Stimulated activated CD8-positive, alpha-beta memory T cell treated with anti-CD3 and anti-CD28 coated beads, Interleukin-7, amount 100 ng/mL, for 48 hours (primary cell): Measurements from ENCODE around the gene SLC6A17.

ENCODE experiments used
- DNase-seq, 2 donors: peaks; one replicate each; pipeline ENCODE4 v3.0.0-alpha.2; 2020; ENCODE audit warnings: low read depth in 1 of 2; ENCODE audit errors: extremely low read depth in 1 of 2

SLC6A17 gene

DNA sequence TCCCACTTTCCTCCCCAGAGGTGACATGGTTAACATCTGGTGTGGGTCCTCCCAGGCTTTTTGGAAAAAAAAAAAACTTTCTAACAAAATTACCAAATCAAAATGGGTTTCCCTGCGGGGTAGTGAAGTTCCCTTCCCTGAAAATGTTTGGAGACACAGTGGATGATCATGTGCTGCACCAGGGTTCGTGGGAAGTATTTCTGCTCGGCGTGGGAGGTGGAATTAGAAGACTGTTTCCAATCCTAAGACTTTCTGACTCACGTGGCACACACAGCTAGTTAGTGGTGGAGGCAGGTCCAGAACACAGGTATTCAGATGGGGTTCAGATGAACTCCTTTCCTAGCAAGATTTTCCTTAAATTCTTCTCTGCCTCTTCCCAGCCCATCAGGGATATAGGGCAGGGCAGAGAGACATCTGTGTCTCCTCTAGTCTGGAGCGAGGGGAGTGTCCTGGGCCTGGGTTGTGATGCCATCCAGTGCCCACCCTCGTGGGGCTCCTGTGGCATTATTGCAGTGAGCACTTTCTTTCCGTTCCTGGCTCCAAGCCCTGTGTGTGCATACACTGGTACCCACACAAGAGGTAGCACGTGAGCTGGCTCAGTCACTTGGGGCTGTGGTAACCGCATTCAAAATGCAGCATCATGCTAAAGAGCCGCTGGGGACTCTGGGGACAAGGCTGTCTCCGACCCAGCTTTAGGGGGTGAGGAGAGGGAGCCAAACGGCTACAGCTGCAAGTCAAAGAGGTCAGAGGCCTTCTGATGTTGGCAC lies 87.3 kb downstream of the SLC6A17 start:
- DNase-seq: no peak

DNA sequence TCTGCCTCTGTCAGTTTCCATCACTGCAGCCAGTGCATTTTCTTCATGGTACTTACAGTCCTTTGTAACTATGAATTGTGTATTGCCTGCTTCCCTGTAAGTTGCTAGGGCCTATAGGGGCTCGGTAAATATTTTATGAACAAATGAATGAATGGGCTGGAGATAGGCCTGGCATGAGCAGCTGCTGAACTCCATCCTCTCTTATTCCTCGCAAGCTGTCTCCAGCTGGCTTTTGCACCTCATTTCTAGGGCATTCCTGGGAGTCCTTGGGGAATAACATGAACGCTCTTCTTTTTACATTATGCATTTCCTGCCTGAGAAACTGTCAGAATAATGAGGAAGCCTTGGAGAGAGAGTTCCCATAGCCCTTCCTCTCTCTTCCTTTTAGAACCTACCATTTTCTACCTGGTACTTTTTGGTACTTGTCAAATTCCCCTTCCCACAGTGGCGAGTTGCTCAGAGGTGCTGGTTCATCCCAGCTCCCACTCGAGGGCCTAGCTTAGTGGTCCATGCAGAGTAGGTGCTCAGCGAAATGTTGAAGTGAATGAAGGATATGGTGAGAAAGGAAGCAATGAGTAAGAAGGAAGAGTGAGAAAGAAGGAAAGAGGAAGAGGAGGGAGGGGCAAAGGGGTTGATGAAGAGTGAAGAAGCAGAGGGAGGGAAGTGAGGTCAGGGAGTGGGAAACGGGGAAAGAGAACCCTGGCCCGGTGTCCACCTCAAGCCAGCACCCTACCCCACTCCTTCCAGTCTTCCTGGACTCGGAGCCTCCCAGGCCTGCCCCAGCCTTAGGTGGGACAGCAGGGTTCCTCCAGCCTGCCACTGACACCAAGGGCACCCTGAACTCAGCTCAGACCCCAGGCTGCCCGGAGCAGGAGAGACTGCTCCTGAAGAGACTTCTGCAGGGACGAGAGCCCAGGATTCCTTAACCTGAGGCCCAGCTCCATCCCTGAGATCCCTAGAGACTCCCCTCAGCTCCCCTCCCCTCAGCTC lies 89.4 kb downstream of the SLC6A17 start:
- no peak for DNase-seq

- DNase-seq: no peak
Observed at GRCh38 chr1:110240476-110241210, 90.3 kb downstream of the SLC6A17 start.

DNA sequence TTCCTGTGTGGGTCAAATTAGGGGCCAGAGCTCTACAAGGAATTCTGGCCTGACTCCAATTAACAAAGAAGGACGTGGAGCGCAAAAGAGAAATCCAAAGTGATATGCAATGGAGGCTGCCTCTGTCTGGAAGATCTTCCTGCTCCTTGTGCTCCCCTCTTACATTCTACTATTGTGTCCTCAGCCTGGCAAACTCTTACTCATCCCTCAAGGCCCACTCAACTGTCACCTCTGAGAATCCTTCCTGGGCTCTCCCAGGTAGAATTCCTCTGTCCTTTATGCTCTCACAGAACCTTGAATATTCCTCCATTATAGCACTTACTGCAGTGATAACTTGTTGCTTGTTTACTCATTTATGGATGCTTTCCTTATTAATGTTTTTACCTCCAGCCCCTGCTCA lies 91.2 kb downstream of the SLC6A17 start:
- no peak for DNase-seq

GRCh38 chr1:110242062-110242461 lies 91.8 kb downstream of the SLC6A17 start:
- no peak for DNase-seq

DNA sequence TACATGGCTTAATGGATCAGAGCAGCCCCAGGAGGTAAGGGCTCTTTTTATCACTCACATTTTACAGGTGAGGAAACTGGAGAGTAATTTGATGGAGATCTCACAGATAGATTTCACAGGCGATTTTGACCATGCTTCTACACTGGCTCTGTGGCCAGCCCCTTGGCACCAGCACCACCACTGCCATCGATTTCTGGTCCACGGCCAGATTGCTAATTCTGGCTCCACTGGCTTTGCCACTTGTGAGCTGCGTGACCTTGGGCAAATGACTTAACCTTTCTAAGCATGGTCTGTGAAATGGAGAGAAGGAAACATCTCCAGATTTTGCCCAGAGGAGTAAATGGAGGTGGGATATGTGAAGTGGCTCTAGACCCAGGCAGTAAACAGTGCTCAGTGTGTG lies 92.4 kb downstream of the SLC6A17 start:
- DNase-seq: no peak

DNA sequence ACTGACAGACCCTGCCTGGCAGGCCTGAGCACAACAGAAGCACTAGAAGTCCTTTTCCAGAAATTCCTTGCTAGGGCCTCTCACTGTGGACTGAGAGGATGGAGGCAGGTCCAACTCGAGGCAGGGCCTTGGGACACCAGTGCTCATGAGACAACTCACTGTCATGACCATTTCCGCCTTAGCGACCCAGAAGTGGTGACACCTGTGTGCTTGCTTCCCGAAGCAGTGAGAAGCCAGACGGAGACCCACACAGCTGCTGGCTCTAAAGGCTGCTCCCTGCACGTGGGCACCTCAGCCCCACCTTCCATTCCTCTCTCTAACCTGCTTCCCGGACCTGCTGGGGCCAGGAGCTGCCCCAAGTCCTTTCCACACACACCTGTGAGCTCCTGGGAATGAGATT lies 92.9 kb downstream of the SLC6A17 start:
- no peak for DNase-seq

- no peak for DNase-seq
Observed at GRCh38 chr1:110243574-110243973, 93.3 kb downstream of the SLC6A17 start.

GRCh38 chr1:110245876-110246620 lies 95.8 kb downstream of the SLC6A17 start:
- DNase-seq: no peak

DNA sequence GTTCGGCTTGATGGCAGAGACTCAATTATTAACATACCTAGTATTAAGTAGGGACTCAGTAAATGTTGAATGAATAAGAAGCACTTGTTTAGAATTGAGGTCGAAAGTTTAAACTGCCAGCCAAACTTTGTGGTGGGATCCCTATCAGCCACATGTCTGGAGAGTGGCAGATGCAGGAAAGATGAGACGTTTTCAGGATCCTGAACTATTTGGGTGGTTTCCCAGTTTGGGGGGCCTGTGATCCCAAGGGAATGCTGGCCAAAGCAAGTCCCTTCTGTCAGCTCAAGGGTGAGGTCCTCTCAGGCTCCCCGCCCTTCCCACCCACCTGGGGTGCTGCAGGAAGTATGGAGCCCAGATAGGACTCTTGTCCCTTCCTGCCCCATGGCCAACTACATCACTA lies 98.5 kb downstream of the SLC6A17 start:
- DNase-seq: no peak

- no peak for DNase-seq
Observed at GRCh38 chr1:110249256-110249655, 99.0 kb downstream of the SLC6A17 start.

DNA sequence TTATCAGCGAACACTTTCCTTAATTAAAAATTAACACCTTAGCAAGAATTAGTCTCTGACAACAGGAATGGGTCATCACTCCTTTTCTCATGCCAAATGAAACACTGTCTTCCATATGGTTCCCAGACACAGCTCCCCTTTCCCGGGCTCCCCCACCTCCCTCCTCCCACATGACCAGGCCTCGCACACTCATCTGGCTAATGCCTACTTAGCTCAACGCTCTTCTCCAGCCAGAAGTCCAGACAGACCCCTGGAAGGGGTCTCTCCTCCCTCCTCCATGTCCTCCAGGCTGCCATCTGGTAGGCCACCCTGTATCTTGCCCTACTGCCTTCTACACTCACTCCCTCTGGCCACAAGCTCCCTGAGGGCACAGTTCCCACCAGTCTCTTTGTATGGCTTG lies 99.7 kb downstream of the SLC6A17 start:
- DNase-seq: no peak

DNA sequence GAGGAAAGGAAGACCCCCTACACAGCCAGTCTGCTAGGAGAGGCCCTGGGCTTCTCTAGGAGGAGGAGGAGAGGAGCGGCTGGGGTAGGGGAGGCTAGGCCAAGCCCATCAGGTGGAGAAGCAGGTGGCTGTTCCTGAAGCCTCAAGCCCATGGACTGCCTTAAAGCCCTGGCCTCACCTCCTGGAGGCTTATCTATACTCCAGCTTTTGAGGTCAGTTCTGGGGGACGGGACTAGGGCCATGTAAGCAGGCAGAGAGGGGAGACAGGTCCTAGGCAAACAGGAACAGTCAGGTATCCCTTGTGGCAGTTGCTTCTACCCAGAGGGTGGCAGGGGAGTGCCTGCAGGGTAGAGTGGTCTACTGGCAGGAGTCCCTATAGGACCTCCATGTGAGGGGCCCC lies 100.5 kb downstream of the SLC6A17 start:
- no peak for DNase-seq
